Ecto neural progenitor cell (in vitro differentiated cells): ENCODE results near the gene ZNF683.
"Not testable (repeated sequence)": the region's sequence is repeated elsewhere in the genome, so short reads cannot be mapped to it uniquely, and the experiment has no call there.

ENCODE experiments used
- DNase-seq: peaks from one replicate; pipeline ENCODE4 v3.0.0-alpha.2; 2018; ENCODE audit warnings: low spot score

ZNF683 gene

GRCh38 chr1:26336477-26337205, 35.9 kb downstream of the ZNF683 start:
- peak; percentile 90 for DNase-seq

- no peak for DNase-seq
Measured at GRCh38 chr1:26335774-26336476, 36.6 kb downstream of the ZNF683 start.

- not testable (repeated sequence) for DNase-seq
Measured at GRCh38 chr1:26333312-26333711, 39.2 kb downstream of the ZNF683 start.

- no peak for DNase-seq
Measured at GRCh38 chr1:26330276-26330675, 42.3 kb downstream of the ZNF683 start.

- DNase-seq: not testable (repeated sequence)
Measured at GRCh38 chr1:26329380-26329779, 43.2 kb downstream of the ZNF683 start.

GRCh38 chr1:26328597-26328996, 44.0 kb downstream of the ZNF683 start:
- DNase-seq: no peak

GRCh38 chr1:26327956-26328362, 44.6 kb downstream of the ZNF683 start:
- no peak for DNase-seq

- no peak for DNase-seq
Measured at GRCh38 chr1:26324550-26324949, 48.0 kb downstream of the ZNF683 start.

- no peak for DNase-seq
Measured at GRCh38 chr1:26323382-26323781, 49.2 kb downstream of the ZNF683 start.

- DNase-seq: no peak
Measured at GRCh38 chr1:26322042-26322331, 50.6 kb downstream of the ZNF683 start.

GRCh38 chr1:26321315-26322041, 51.1 kb downstream of the ZNF683 start:
- peak; percentile 93 for DNase-seq

- DNase-seq: no peak
Measured at GRCh38 chr1:26320896-26321295, 51.7 kb downstream of the ZNF683 start.

GRCh38 chr1:26318338-26319064, 54.0 kb downstream of the ZNF683 start:
- no peak for DNase-seq

GRCh38 chr1:26317612-26318337, 54.8 kb downstream of the ZNF683 start, which contains the start of gene CD52:
CD52 (plus strand) TSS chr1:26317958; CDS start chr1:26318018, 60 bp downstream.
- DNase-seq: no peak

GRCh38 chr1:26317146-26317545, 55.4 kb downstream of the ZNF683 start:
- DNase-seq: no peak

GRCh38 chr1:26315874-26316850, 56.4 kb downstream of the ZNF683 start:
- DNase-seq: no peak

- DNase-seq: no peak
Measured at GRCh38 chr1:26314501-26314900, 58.0 kb downstream of the ZNF683 start.
